SK-N-SH treated with all-trans-retinoic acid at 6 μM for 48 hours (cell line): ENCODE results near the gene PINK1.

ENCODE experiments used
- ATAC-seq: fragments of 200-7000 bp; cut with Tn5 transposase; 3 replicates; pipeline ENCODE4 v1.9.1; 2020; ENCODE audit warnings: mild to moderate bottlenecking, moderate library complexity
- ARNTL ChIP-seq: fragments of 450-650 bp; formaldehyde crosslinking; IDR thresholded peaks from 2 replicates; pipeline ENCODE4 v1.5.0; 2020; ENCODE audit warnings: low read depth, mild to moderate bottlenecking, moderate library complexity, borderline replicate concordance
- BACH2 ChIP-seq: fragments of 250-450 bp; sonication (Bioruptor Pico); IDR thresholded peaks from 2 replicates; pipeline ENCODE4 v1.9.0; 2021; ENCODE audit warnings: mild to moderate bottlenecking, borderline replicate concordance
- CSDC2 ChIP-seq: fragments of 250-450 bp; sonication (Bioruptor Pico); IDR thresholded peaks from 2 replicates; pipeline ENCODE4 v1.5.0; 2020; ENCODE audit warnings: mild to moderate bottlenecking, moderate library complexity
- ESRRG ChIP-seq: fragments of 250-450 bp; sonication (Bioruptor Pico); IDR thresholded peaks from 2 replicates; pipeline ENCODE4 v1.6.1; 2021; ENCODE audit warnings: mild to moderate bottlenecking
- GLIS3 ChIP-seq: fragments of 250-450 bp; sonication (Bioruptor Pico); IDR thresholded peaks from 2 replicates; pipeline ENCODE4 v1.5.0; 2020; ENCODE audit warnings: mild to moderate bottlenecking, moderate library complexity
- OSR1 ChIP-seq: fragments of 250-450 bp; sonication (Bioruptor Pico); IDR thresholded peaks from 2 replicates; pipeline ENCODE4 v1.8.0; 2022; ENCODE audit warnings: moderate library complexity, mild to moderate bottlenecking, inconsistent platforms
- PATZ1 ChIP-seq: fragments of 250-450 bp; sonication (Bioruptor Pico); IDR thresholded peaks from 2 replicates; pipeline ENCODE4 v1.8.0; 2020; ENCODE audit warnings: mild to moderate bottlenecking, moderate library complexity, borderline replicate concordance
- POU6F1 ChIP-seq: fragments of 250-450 bp; sonication (Bioruptor Pico); IDR thresholded peaks from 2 replicates; pipeline ENCODE4 v1.8.0; 2021; ENCODE audit warnings: low read depth, mild to moderate bottlenecking, moderate library complexity, borderline replicate concordance
- PPARA ChIP-seq: fragments of 250-450 bp; sonication (Bioruptor Pico); IDR thresholded peaks from 2 replicates; pipeline ENCODE4 v1.5.0; 2020; ENCODE audit warnings: mild to moderate bottlenecking, borderline replicate concordance
- SNAI2 ChIP-seq: fragments of 250-450 bp; sonication (Bioruptor Pico); IDR thresholded peaks from 2 replicates; pipeline ENCODE4 v1.5.0; 2020; ENCODE audit warnings: mild to moderate bottlenecking, moderate library complexity
- TOX ChIP-seq: fragments of 250-450 bp; sonication (Bioruptor Pico); IDR thresholded peaks from 2 replicates; pipeline ENCODE4 v1.8.0; 2021; ENCODE audit warnings: mild to moderate bottlenecking, moderate library complexity, borderline replicate concordance
- TSHZ2 ChIP-seq: fragments of 250-450 bp; sonication (Bioruptor Pico); IDR thresholded peaks from 2 replicates; pipeline ENCODE4 v1.5.0; 2020; ENCODE audit warnings: mild to moderate bottlenecking, moderate library complexity
- ZC3H10 ChIP-seq: fragments of 250-450 bp; sonication (Bioruptor Pico); IDR thresholded peaks from 2 replicates; pipeline ENCODE4 v1.5.1; 2021; ENCODE audit warnings: mild to moderate bottlenecking, moderate library complexity
- ZFP30 ChIP-seq: fragments of 450-650 bp; formaldehyde crosslinking; IDR thresholded peaks from 2 replicates; pipeline ENCODE4 v1.5.0; 2022; ENCODE audit warnings: mild to moderate bottlenecking, moderate library complexity
- ZNF565 ChIP-seq: fragments of 450-650 bp; formaldehyde crosslinking; conservative IDR thresholded peaks from 2 replicates; pipeline ENCODE4 v1.5.0; 2020; ENCODE audit warnings: low read depth, mild to moderate bottlenecking, moderate library complexity
- ZNF70 ChIP-seq: fragments of 450-650 bp; formaldehyde crosslinking; IDR thresholded peaks from 2 replicates; pipeline ENCODE4 v1.5.0; 2020; ENCODE audit warnings: mild to moderate bottlenecking, moderate library complexity
- ZNF8 ChIP-seq: fragments of 450-650 bp; formaldehyde crosslinking; IDR thresholded peaks from 2 replicates; pipeline ENCODE4 v1.5.0; 2020; ENCODE audit warnings: mild to moderate bottlenecking, moderate library complexity
- TF ChIP-seq, protein P1 (sequence below): fragments of 250-450 bp; sonication (Bioruptor Pico); IDR thresholded peaks from 2 replicates; pipeline ENCODE4 v1.5.1; 2021; ENCODE audit warnings: mild to moderate bottlenecking, moderate library complexity
- TF ChIP-seq, protein P2 (sequence below): fragments of 250-450 bp; sonication (Bioruptor Pico); IDR thresholded peaks from 2 replicates; pipeline ENCODE4 v1.5.1; 2020; ENCODE audit warnings: low read depth, mild to moderate bottlenecking, moderate library complexity

Gene PINK1

DNA sequence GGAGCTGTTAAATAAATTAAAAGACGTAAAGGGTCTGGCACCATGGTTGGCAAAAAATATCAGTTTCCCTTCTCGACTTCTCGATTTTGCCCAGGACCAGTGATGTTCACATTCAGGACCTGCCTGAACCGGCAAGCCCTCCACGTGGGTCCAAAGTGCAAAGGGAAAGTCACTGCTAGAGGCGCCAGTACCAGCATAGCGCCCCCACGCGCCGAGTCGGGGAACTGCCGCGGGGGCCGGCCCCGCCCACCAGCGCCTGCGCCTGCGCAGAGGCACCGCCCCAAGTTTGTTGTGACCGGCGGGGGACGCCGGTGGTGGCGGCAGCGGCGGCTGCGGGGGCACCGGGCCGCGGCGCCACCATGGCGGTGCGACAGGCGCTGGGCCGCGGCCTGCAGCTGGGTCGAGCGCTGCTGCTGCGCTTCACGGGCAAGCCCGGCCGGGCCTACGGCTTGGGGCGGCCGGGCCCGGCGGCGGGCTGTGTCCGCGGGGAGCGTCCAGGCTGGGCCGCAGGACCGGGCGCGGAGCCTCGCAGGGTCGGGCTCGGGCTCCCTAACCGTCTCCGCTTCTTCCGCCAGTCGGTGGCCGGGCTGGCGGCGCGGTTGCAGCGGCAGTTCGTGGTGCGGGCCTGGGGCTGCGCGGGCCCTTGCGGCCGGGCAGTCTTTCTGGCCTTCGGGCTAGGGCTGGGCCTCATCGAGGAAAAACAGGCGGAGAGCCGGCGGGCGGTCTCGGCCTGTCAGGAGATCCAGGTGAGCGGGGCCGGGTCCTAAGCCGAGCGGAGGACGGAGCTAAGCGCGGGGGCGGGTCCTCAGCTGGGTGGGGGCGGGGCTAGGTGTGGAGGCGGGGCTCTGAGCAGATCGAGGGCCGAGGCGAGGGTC, at the start of gene PINK1:
Gene PINK1, plus strand, starts transcription at position 269 of the 875 bp plus-strand sequence. Its CDS starts 91 bp downstream, at position 360.
- ATAC-seq = peak; percentile 92
- TF ChIP-seq, protein P1, sequence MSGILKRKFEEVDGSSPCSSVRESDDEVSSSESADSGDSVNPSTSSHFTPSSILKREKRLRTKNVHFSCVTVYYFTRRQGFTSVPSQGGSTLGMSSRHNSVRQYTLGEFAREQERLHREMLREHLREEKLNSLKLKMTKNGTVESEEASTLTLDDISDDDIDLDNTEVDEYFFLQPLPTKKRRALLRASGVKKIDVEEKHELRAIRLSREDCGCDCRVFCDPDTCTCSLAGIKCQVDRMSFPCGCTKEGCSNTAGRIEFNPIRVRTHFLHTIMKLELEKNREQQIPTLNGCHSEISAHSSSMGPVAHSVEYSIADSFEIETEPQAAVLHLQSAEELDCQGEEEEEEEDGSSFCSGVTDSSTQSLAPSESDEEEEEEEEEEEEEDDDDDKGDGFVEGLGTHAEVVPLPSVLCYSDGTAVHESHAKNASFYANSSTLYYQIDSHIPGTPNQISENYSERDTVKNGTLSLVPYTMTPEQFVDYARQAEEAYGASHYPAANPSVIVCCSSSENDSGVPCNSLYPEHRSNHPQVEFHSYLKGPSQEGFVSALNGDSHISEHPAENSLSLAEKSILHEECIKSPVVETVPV (CRISPR knock-in tag) = no peak
- TF ChIP-seq GLIS3 (CRISPR knock-in tag) = no peak
- TF ChIP-seq, protein P2, sequence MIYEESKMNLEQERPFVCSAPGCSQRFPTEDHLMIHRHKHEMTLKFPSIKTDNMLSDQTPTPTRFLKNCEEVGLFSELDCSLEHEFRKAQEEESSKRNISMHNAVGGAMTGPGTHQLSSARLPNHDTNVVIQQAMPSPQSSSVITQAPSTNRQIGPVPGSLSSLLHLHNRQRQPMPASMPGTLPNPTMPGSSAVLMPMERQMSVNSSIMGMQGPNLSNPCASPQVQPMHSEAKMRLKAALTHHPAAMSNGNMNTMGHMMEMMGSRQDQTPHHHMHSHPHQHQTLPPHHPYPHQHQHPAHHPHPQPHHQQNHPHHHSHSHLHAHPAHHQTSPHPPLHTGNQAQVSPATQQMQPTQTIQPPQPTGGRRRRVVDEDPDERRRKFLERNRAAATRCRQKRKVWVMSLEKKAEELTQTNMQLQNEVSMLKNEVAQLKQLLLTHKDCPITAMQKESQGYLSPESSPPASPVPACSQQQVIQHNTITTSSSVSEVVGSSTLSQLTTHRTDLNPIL (CRISPR knock-in tag) = no peak
- TF ChIP-seq BACH2 (CRISPR knock-in tag) = no peak
- no peak for TF ChIP-seq PPARA (CRISPR knock-in tag)
- no peak for TF ChIP-seq ZFP30 (CRISPR knock-in tag)

- no peak for ATAC-seq
- TF ChIP-seq CSDC2 (CRISPR knock-in tag) (no peak), SNAI2 (CRISPR knock-in tag) (no peak), ZNF565 (no peak), ZC3H10 (no peak), TSHZ2 (CRISPR knock-in tag) (no peak), TOX (no peak), POU6F1 (CRISPR knock-in tag) (no peak), ZNF70 (CRISPR knock-in tag) (no peak), PPARA (CRISPR knock-in tag) (no peak), BACH2 (CRISPR knock-in tag) (no peak), ESRRG (CRISPR knock-in tag) (no peak), PATZ1 (CRISPR knock-in tag) (no peak), OSR1 (CRISPR knock-in tag) (no peak), ZNF8 (no peak), ARNTL (no peak)
- TF ChIP-seq, protein P1 (CRISPR knock-in tag) = no peak
These were observed 48.4 kb upstream of the PINK1 start for GRCh38 chr1:20584890-20585289.
